GM19328 (cell line): ENCODE measurements around the gene ZNF485.
"Not testable (repeated sequence)": the region's sequence is repeated elsewhere in the genome, so short reads cannot be mapped to it uniquely, and the experiment has no call there.

ENCODE experiments used
- ATAC-seq: cut with Tn5 transposase; IDR thresholded peaks from one replicate; pipeline ENCODE4 v1.9.1; 2021; ENCODE audit warnings: mild to moderate bottlenecking, moderate library complexity; ENCODE audit not compliant: unreplicated experiment

Gene ZNF485

GRCh38 chr10:43601576-43601975 lies 4.7 kb upstream of the ZNF485 start:
- ATAC-seq, result not testable (repeated sequence)

- ATAC-seq, result peak; percentile 7
Observed at GRCh38 chr10:43605850-43606322, 352 bp upstream of the ZNF485 start.

GRCh38 chr10:43607199-43607573 lies 948 bp downstream of the ZNF485 start:
- no peak for ATAC-seq

- no peak for ATAC-seq
Observed at GRCh38 chr10:43610636-43611035, 4.4 kb downstream of the ZNF485 start.

- ATAC-seq, result no peak
Observed at GRCh38 chr10:43616697-43617370, 10.6 kb downstream of the ZNF485 start.

- no peak for ATAC-seq
Observed at GRCh38 chr10:43619368-43619767, 13.1 kb downstream of the ZNF485 start.

- ATAC-seq, result no peak
Observed at GRCh38 chr10:43622038-43622437, 15.8 kb downstream of the ZNF485 start.

GRCh38 chr10:43623351-43623750 lies 17.1 kb downstream of the ZNF485 start:
- no peak for ATAC-seq

- ATAC-seq, result no peak
Observed at GRCh38 chr10:43627942-43628341, 21.7 kb downstream of the ZNF485 start.

GRCh38 chr10:43628956-43629355 lies 22.7 kb downstream of the ZNF485 start:
- no peak for ATAC-seq

- not testable (repeated sequence) for ATAC-seq
Observed at GRCh38 chr10:43635816-43636215, 29.6 kb downstream of the ZNF485 start.

- ATAC-seq, result no peak
Observed at GRCh38 chr10:43640603-43641002, 34.4 kb downstream of the ZNF485 start.

GRCh38 chr10:43644252-43644651 lies 38.0 kb downstream of the ZNF485 start:
- ATAC-seq, result no peak

GRCh38 chr10:43645866-43646265 lies 39.6 kb downstream of the ZNF485 start:
- ATAC-seq, result no peak

GRCh38 chr10:43647576-43647975 lies 41.3 kb downstream of the ZNF485 start:
- ATAC-seq, result no peak

- peak; percentile 1 for ATAC-seq
Observed at GRCh38 chr10:43648095-43648397, 41.8 kb downstream of the ZNF485 start.

- peak; percentile 100 for ATAC-seq
Observed at GRCh38 chr10:43648398-43649184, 42.4 kb downstream of the ZNF485 start, which contains the start of gene ZNF32. ZNF32 (minus strand) TSS chr10:43648881; CDS start chr10:43646133, 2,748 bp downstream.

GRCh38 chr10:43649185-43649523 lies 42.9 kb downstream of the ZNF485 start:
- no peak for ATAC-seq

GRCh38 chr10:43653746-43654145 lies 47.5 kb downstream of the ZNF485 start:
- ATAC-seq, result no peak

- ATAC-seq, result no peak
Observed at GRCh38 chr10:43655311-43655710, 49.1 kb downstream of the ZNF485 start.

GRCh38 chr10:43658227-43658626 lies 52.0 kb downstream of the ZNF485 start:
- ATAC-seq, result no peak

GRCh38 chr10:43665054-43665453 lies 58.8 kb downstream of the ZNF485 start:
- no peak for ATAC-seq
